Panc1 (cell line): ENCODE data around the gene COMTD1. TPM values are rescaled to one million over a fixed set of nuclear protein-coding genes. Genes with fewer than 3 reads are reported as not detected.

ENCODE experiments used
- ATAC-seq: fragments of 200-7000 bp; cut with Tn5 transposase; 2 replicates; pipeline ENCODE4 v1.9.1; 2020; ENCODE audit warnings: mild to moderate bottlenecking, moderate library complexity
- BruUV-seq: library from RNA; stranded (reverse); fragments of 400-500 nt; replicated peaks from 2 replicates; lab custom pipeline; 2021; lab: Mats Ljungman, UMichigan
- CTCF ChIA-PET: fragments of 300-600 bp; sonication (Branson Sonifier 250); formaldehyde crosslinking; loops from one replicate; lab custom pipeline; 2022; ENCODE audit warnings: antibody characterized with exemption; lab: Charles Lee
- POLR2A ChIA-PET: fragments of 300-600 bp; sonication (Branson Sonifier 250); formaldehyde crosslinking; loops from one replicate; lab custom pipeline; 2022; ENCODE audit warnings: antibody characterized with exemption; lab: Charles Lee
- DNase-seq: peaks from one replicate; pipeline ENCODE4 v3.0.0-alpha.2; 2010; ENCODE audit warnings: low read depth, low spot score
- H3K27ac ChIP-seq: 2 replicates; pipeline ENCODE4 v1.5.1; 2011; ENCODE audit warnings: mild to moderate bottlenecking, low read length, inconsistent platforms
- H3K27me3 ChIP-seq: fragments of 200-500 bp; sonication (Bioruptor generic); 2 replicates; pipeline ENCODE4 v1.6.0; 2014; ENCODE audit warnings: low read length, inconsistent platforms; ENCODE audit not compliant: control insufficient read depth, insufficient read depth
- H3K36me3 ChIP-seq: fragments of 200-500 bp; sonication (Bioruptor generic); 2 replicates; pipeline ENCODE4 v1.5.1; 2014; ENCODE audit warnings: inconsistent platforms, mild to moderate bottlenecking, low read length, moderate library complexity; ENCODE audit not compliant: control insufficient read depth, insufficient read depth
- H3K4me1 ChIP-seq: 2 replicates; pipeline ENCODE4 v1.5.1; 2011; ENCODE audit warnings: inconsistent platforms, mild to moderate bottlenecking, low read length, moderate library complexity; ENCODE audit not compliant: control insufficient read depth, insufficient read depth
- H3K4me3 ChIP-seq, 2 experiments: 2 replicates each; pipeline ENCODE4 v1.5.1; 2011 to 2012; ENCODE audit warnings: low read depth in 2 of 2, low read length in 2 of 2, mild to moderate bottlenecking in 2 of 2, inconsistent platforms in 1 of 2, moderate library complexity in 1 of 2
- H3K9me3 ChIP-seq: fragments of 200-500 bp; sonication (Bioruptor generic); 2 replicates; pipeline ENCODE4 v1.5.1; 2014; ENCODE audit warnings: low read depth, mild to moderate bottlenecking, inconsistent platforms, low read length, moderate library complexity; ENCODE audit not compliant: control insufficient read depth, insufficient read depth
- POLR2AphosphoS5 ChIP-seq: IDR thresholded peaks from 2 replicates; pipeline ENCODE4 v1.6.1; 2012; ENCODE audit warnings: mild to moderate bottlenecking, low read depth, low read length, moderate library complexity
- SIN3A ChIP-seq: IDR thresholded peaks from 2 replicates; pipeline ENCODE4 v1.6.1; 2012; ENCODE audit warnings: low read depth, mild to moderate bottlenecking, low read length, moderate library complexity, borderline replicate concordance; ENCODE audit not compliant: insufficient read depth
- TCF7L2 ChIP-seq: IDR thresholded peaks from 2 replicates; pipeline ENCODE4 v1.6.1; 2011; ENCODE audit warnings: mild to moderate bottlenecking, low read depth, low read length, inconsistent platforms
- in situ Hi-C: cut with HindIII; loops from 2 replicates; pipeline ENCODE4 v1.10.0; 2016; ENCODE audit warnings: low sequenced_read_pairs, low pct_unique_long_range_greater_than_20kb
- intact Hi-C: fragments of 100-400 bp; cut with micrococcal nuclease; formaldehyde crosslinking; loops from one replicate; pipeline ENCODE4 v1.10.0; 2022; ENCODE audit not compliant: unreplicated experiment
- total RNA-seq: library from RNA; stranded (reverse); gene quantifications from one replicate; pipeline ENCODE4 v1.2.1, GENCODE V29; 2021; ENCODE audit not compliant: unreplicated experiment
- TF ChIP-seq, protein P1 (sequence below), 2 experiments: IDR thresholded peaks; 2 replicates each; pipeline ENCODE4 v1.6.1; 2011 to 2012; ENCODE audit warnings: low read depth in 2 of 2, control low read depth in 1 of 2, low read length in 1 of 2, mild to moderate bottlenecking in 1 of 2, moderate library complexity in 1 of 2; ENCODE audit not compliant: insufficient read depth in 1 of 2
- TF ChIP-seq, protein P2 (sequence below): fragments of 450-650 bp; IDR thresholded peaks from 2 replicates; pipeline ENCODE4 v1.5.1; 2017; ENCODE audit warnings: mild to moderate bottlenecking

COMTD1 gene
- total RNA-seq, 1 experiment from 2014 or later = 32.8 TPM

DNA sequence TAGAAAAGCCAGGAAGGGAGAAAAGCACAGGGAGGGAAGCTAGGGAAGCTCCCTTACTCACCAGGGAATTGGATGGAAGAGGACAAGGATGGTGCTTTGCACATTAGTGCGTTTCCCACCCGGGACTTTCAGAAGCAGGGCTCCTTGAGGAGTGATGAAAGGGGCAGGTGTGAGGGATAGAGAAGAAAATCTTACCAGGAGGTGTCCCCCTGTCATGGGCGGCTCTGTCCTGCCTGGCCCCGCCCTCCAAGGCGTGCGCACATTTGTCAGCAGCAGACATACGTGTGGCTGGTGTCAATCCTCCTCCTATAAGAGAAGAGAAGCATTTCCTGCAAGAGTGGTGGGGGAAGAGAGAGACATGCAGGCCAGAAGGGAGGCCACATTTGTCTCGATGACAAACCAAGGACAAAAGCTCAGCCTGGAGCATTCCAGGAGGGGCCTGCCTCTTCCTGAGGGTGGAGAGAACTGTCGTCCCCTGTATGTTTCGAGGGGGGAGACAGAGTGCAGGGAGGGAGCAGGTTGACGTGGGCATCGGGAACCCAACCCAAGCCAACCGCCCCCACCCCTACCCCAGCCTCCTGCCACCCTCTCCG lies 47.4 kb upstream of the COMTD1 start:
- intact Hi-C loops (no loop called here), in situ Hi-C loops (no loop called here)
- no TSS peak for BruUV-seq
- H3K27ac ChIP-seq = no peak overlapping the region
- DNase-seq (no peak), ATAC-seq (no peak)
- H3K4me3 ChIP-seq = no peak overlapping the region
- TF ChIP-seq POLR2AphosphoS5 = no peak
- TF ChIP-seq, protein P1, sequence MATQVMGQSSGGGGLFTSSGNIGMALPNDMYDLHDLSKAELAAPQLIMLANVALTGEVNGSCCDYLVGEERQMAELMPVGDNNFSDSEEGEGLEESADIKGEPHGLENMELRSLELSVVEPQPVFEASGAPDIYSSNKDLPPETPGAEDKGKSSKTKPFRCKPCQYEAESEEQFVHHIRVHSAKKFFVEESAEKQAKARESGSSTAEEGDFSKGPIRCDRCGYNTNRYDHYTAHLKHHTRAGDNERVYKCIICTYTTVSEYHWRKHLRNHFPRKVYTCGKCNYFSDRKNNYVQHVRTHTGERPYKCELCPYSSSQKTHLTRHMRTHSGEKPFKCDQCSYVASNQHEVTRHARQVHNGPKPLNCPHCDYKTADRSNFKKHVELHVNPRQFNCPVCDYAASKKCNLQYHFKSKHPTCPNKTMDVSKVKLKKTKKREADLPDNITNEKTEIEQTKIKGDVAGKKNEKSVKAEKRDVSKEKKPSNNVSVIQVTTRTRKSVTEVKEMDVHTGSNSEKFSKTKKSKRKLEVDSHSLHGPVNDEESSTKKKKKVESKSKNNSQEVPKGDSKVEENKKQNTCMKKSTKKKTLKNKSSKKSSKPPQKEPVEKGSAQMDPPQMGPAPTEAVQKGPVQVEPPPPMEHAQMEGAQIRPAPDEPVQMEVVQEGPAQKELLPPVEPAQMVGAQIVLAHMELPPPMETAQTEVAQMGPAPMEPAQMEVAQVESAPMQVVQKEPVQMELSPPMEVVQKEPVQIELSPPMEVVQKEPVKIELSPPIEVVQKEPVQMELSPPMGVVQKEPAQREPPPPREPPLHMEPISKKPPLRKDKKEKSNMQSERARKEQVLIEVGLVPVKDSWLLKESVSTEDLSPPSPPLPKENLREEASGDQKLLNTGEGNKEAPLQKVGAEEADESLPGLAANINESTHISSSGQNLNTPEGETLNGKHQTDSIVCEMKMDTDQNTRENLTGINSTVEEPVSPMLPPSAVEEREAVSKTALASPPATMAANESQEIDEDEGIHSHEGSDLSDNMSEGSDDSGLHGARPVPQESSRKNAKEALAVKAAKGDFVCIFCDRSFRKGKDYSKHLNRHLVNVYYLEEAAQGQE (IDR thresholded peaks at IDR 0.05; ENCODE audit: insufficient read depth in 1 of 2, low read depth in 2 of 2, low read length in 1 of 2) = no peak
- TF ChIP-seq, protein P2, sequence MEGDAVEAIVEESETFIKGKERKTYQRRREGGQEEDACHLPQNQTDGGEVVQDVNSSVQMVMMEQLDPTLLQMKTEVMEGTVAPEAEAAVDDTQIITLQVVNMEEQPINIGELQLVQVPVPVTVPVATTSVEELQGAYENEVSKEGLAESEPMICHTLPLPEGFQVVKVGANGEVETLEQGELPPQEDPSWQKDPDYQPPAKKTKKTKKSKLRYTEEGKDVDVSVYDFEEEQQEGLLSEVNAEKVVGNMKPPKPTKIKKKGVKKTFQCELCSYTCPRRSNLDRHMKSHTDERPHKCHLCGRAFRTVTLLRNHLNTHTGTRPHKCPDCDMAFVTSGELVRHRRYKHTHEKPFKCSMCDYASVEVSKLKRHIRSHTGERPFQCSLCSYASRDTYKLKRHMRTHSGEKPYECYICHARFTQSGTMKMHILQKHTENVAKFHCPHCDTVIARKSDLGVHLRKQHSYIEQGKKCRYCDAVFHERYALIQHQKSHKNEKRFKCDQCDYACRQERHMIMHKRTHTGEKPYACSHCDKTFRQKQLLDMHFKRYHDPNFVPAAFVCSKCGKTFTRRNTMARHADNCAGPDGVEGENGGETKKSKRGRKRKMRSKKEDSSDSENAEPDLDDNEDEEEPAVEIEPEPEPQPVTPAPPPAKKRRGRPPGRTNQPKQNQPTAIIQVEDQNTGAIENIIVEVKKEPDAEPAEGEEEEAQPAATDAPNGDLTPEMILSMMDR = no peak
- no peak for TF ChIP-seq SIN3A
- no peak for TF ChIP-seq TCF7L2
- ChIA-PET POLR2A (interaction anchor here (0.7 kb wide), 1 partner anchor 17 kb away, joined by 3 read pairs; no protein-coding TSS in a partner anchor), CTCF (no interaction called here)
- H3K27me3 ChIP-seq = peaks cover 35% of the 10 kb centered on the region
- no peaks in the 10 kb centered on the region for H3K4me1 ChIP-seq
- no peaks in the 10 kb centered on the region for H3K9me3 ChIP-seq
- no peaks in the 10 kb centered on the region for H3K36me3 ChIP-seq

DNA sequence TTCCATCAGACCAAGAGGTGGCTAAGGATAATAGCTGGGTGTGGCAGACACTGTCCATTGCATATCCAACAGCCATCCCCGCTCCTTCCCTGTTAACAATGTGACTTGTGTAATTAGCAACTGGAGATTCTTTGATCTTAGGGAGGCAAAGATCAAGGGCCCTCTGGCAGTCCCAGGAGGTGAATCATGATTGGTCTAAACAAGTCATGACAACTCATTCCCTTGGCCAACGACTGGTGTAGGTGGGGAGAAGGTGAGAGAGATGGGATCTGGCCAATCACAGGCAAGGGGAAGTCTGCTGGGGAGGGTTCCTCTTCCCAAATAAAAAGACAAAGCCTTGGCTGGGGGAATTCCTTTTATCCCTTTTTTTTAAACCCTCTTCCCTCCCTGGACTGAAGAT lies 46.2 kb upstream of the COMTD1 start:
- H3K4me3 ChIP-seq = no peak overlapping the region
- H3K9me3 ChIP-seq = no peaks in the 10 kb centered on the region
- intact Hi-C loops = no loop called here
- H3K4me1 ChIP-seq = no peaks in the 10 kb centered on the region
- H3K36me3 ChIP-seq = no peaks in the 10 kb centered on the region
- DNase-seq (no peak), ATAC-seq (no peak)
- CTCF ChIA-PET = no interaction called here
- in situ Hi-C loops = no loop called here
- TF ChIP-seq POLR2AphosphoS5 (no peak), TCF7L2 (no peak), SIN3A (no peak)
- TF ChIP-seq, protein P2 = no peak
- TF ChIP-seq, protein P1 (IDR thresholded peaks at IDR 0.05; ENCODE audit: insufficient read depth in 1 of 2, low read depth in 2 of 2, low read length in 1 of 2) = no peak
- H3K27me3 ChIP-seq = peaks cover 35% of the 10 kb centered on the region
- POLR2A ChIA-PET = no interaction called here
- BruUV-seq = no TSS peak
- no peak overlapping the region for H3K27ac ChIP-seq
